ENCODE results near the gene LDB2. TPM values are rescaled to one million over a fixed set of nuclear protein-coding genes. Genes with fewer than 3 reads are reported as not detected.

The LDB2 gene
- total RNA-seq, 1 experiment from 2014 or later: not detected

- intact Hi-C loops (cut with micrococcal nuclease; ENCODE audit: unreplicated experiment): no loop called here
- peaks cover 5% of the 10 kb centered on the region for H3K9me3 Mint-ChIP-seq (ENCODE audit: low read depth, unreplicated experiment)
- no peaks in the 10 kb centered on the region for H3K4me1 Mint-ChIP-seq (ENCODE audit: low read depth, unreplicated experiment)
- H3K27ac Mint-ChIP-seq (ENCODE audit: unreplicated experiment): no peak overlapping the region
- DNase-seq: no peak
- H3K36me3 Mint-ChIP-seq (ENCODE audit: insufficient read depth, unreplicated experiment): no peaks in the 10 kb centered on the region
- no peaks in the 10 kb centered on the region for H3K27me3 Mint-ChIP-seq (ENCODE audit: unreplicated experiment)
- no peak overlapping the region for H3K4me3 Mint-ChIP-seq (ENCODE audit: low read depth, unreplicated experiment)
- no TSS peak for BruUV-seq (replicated peaks)
- TF ChIP-seq CTCF (IDR thresholded peaks at IDR 0.05; ENCODE audit: unreplicated experiment): no peak
- CTCF ChIA-PET: no interaction called here
Observed at GRCh38 chr4:16710198-16710597, 188.2 kb downstream of the LDB2 start.

GRCh38 chr4:16707874-16708273 is 190.6 kb downstream of the LDB2 start:
- no peak overlapping the region for H3K4me3 Mint-ChIP-seq (ENCODE audit: low read depth, unreplicated experiment)
- intact Hi-C loops (cut with micrococcal nuclease; ENCODE audit: unreplicated experiment): no loop called here
- no peak for TF ChIP-seq CTCF (IDR thresholded peaks at IDR 0.05; ENCODE audit: unreplicated experiment)
- H3K27me3 Mint-ChIP-seq (ENCODE audit: unreplicated experiment): no peaks in the 10 kb centered on the region
- no peaks in the 10 kb centered on the region for H3K36me3 Mint-ChIP-seq (ENCODE audit: insufficient read depth, unreplicated experiment)
- CTCF ChIA-PET: no interaction called here
- no TSS peak for BruUV-seq (replicated peaks)
- H3K27ac Mint-ChIP-seq (ENCODE audit: unreplicated experiment): no peak overlapping the region
- H3K9me3 Mint-ChIP-seq (ENCODE audit: low read depth, unreplicated experiment): peaks cover 7% of the 10 kb centered on the region
- DNase-seq: no peak
- H3K4me1 Mint-ChIP-seq (ENCODE audit: low read depth, unreplicated experiment): no peaks in the 10 kb centered on the region

GRCh38 chr4:16706251-16706650 is 192.2 kb downstream of the LDB2 start:
- Mint-ChIP-seq H3K36me3 (ENCODE audit: insufficient read depth, unreplicated experiment) (no peaks in the 10 kb centered on the region), H3K27me3 (ENCODE audit: unreplicated experiment) (no peaks in the 10 kb centered on the region), H3K4me1 (ENCODE audit: low read depth, unreplicated experiment) (no peaks in the 10 kb centered on the region), H3K9me3 (ENCODE audit: low read depth, unreplicated experiment) (peaks cover 9% of the 10 kb centered on the region), H3K27ac (ENCODE audit: unreplicated experiment) (no peak overlapping the region), H3K4me3 (ENCODE audit: low read depth, unreplicated experiment) (no peak overlapping the region)
- no peak for TF ChIP-seq CTCF (IDR thresholded peaks at IDR 0.05; ENCODE audit: unreplicated experiment)
- CTCF ChIA-PET: no interaction called here
- intact Hi-C loops (cut with micrococcal nuclease; ENCODE audit: unreplicated experiment): no loop called here
- no TSS peak for BruUV-seq (replicated peaks)
- DNase-seq: no peak

- H3K36me3 Mint-ChIP-seq (ENCODE audit: insufficient read depth, unreplicated experiment): no peaks in the 10 kb centered on the region
- no peak overlapping the region for H3K4me3 Mint-ChIP-seq (ENCODE audit: low read depth, unreplicated experiment)
- CTCF ChIA-PET: no interaction called here
- peaks cover 6% of the 10 kb centered on the region for H3K9me3 Mint-ChIP-seq (ENCODE audit: low read depth, unreplicated experiment)
- intact Hi-C loops (cut with micrococcal nuclease; ENCODE audit: unreplicated experiment): no loop called here
- no peaks in the 10 kb centered on the region for H3K4me1 Mint-ChIP-seq (ENCODE audit: low read depth, unreplicated experiment)
- TF ChIP-seq CTCF (IDR thresholded peaks at IDR 0.05; ENCODE audit: unreplicated experiment): no peak
- no peak overlapping the region for H3K27ac Mint-ChIP-seq (ENCODE audit: unreplicated experiment)
- no peak for DNase-seq
- H3K27me3 Mint-ChIP-seq (ENCODE audit: unreplicated experiment): no peaks in the 10 kb centered on the region
- BruUV-seq (replicated peaks): no TSS peak
Observed at GRCh38 chr4:16705341-16705740, 193.1 kb downstream of the LDB2 start.

GRCh38 chr4:16704489-16704888 is 194.0 kb downstream of the LDB2 start:
- no peaks in the 10 kb centered on the region for H3K27me3 Mint-ChIP-seq (ENCODE audit: unreplicated experiment)
- H3K4me3 Mint-ChIP-seq (ENCODE audit: low read depth, unreplicated experiment): no peak overlapping the region
- intact Hi-C loops (cut with micrococcal nuclease; ENCODE audit: unreplicated experiment): no loop called here
- CTCF ChIA-PET: no interaction called here
- H3K36me3 Mint-ChIP-seq (ENCODE audit: insufficient read depth, unreplicated experiment): no peaks in the 10 kb centered on the region
- no peak for DNase-seq
- peaks cover 6% of the 10 kb centered on the region for H3K9me3 Mint-ChIP-seq (ENCODE audit: low read depth, unreplicated experiment)
- no peak overlapping the region for H3K27ac Mint-ChIP-seq (ENCODE audit: unreplicated experiment)
- BruUV-seq (replicated peaks): no TSS peak
- TF ChIP-seq CTCF (IDR thresholded peaks at IDR 0.05; ENCODE audit: unreplicated experiment): no peak
- no peaks in the 10 kb centered on the region for H3K4me1 Mint-ChIP-seq (ENCODE audit: low read depth, unreplicated experiment)

Data from Calu3 (cell line).